ENCODE data around the gene TRMO. TPM values are rescaled to one million over a fixed set of nuclear protein-coding genes. Genes with fewer than 3 reads are reported as not detected.

TRMO gene
- total and polyA plus RNA-seq, 2 of the 8 experiments (the other 6 are each of a cell fraction or from before 2014, with no cell fraction given), result 4.6 to 5.6 TPM

DNA sequence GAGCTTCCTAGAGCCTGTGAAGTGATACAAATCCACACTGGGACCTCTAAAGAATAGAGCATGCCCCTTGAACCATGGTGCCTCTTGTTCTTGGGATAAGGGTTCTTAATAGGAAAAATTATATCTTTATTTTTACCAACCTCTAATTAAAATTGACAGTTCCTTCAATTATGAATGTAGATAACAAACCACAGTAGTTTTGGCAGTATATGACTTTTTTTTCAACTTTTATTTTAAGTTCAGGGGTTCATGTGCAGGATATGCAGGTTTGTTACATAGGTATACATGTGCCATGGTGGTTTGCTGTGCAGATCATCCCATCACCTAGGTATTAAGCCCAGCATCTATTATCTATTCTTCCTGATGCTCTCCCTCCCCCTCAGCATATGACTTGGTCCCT, 14.7 kb upstream of the TRMO start:
- FAIRE-seq (no peak), DNase-seq (ENCODE audit: low read depth in 1 of 2, low spot score in 2 of 2) (no peak)
- no peak overlapping the region for H3K4me2 ChIP-seq (ENCODE audit: insufficient read depth in 1 of 2, low read depth in 2 of 2, low read length in 2 of 2)
- no peak overlapping the region for H3K14ac ChIP-seq (ENCODE audit: insufficient read length)
- H3K9ac ChIP-seq (replicated peaks in 1 of 4; ENCODE audit: extremely low read depth in 1 of 4, low read depth in 3 of 4, low read length in 3 of 4), result no peak overlapping the region
- H4K91ac ChIP-seq (replicated peaks; ENCODE audit: insufficient read length, low read length), result no peak overlapping the region
- no peak overlapping the region for H2BK5ac ChIP-seq (ENCODE audit: low read depth, low read length)
- H3K4me3 ChIP-seq (ENCODE audit: extremely low read depth in 1 of 4, insufficient read depth in 2 of 4, low read depth in 3 of 4, low read length in 4 of 4), result no peak overlapping the region
- no peak overlapping the region for H3K27ac ChIP-seq (ENCODE audit: low read depth, low read length)
- no peak overlapping the region for H2AFZ ChIP-seq (ENCODE audit: low read length)
- H4K5ac ChIP-seq (ENCODE audit: insufficient read length, low read depth, low read length), result no peak overlapping the region
- no peak overlapping the region for H3K23ac ChIP-seq (ENCODE audit: insufficient read length)
- TF ChIP-seq BACH1 (IDR thresholded peaks at IDR 0.05; ENCODE audit: low read length), result no peak
- no peak for TF ChIP-seq CEBPB (IDR thresholded peaks at IDR 0.05; ENCODE audit: low read depth, low read length)
- TF ChIP-seq EGR1 (IDR thresholded peaks at IDR 0.05; ENCODE audit: borderline replicate concordance, low read depth, low read length), result no peak
- TF ChIP-seq EZH2 (IDR thresholded peaks at IDR 0.05; ENCODE audit: low read depth, low read length, severe bottlenecking), result no peak
- TF ChIP-seq, protein P1, sequence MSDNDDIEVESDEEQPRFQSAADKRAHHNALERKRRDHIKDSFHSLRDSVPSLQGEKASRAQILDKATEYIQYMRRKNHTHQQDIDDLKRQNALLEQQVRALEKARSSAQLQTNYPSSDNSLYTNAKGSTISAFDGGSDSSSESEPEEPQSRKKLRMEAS (IDR thresholded peaks at IDR 0.05), result no peak
- POLR2A ChIA-PET (ENCODE audit: partially characterized antibody), result no interaction called here
- H3K56ac ChIP-seq (replicated peaks; ENCODE audit: insufficient read length, low read depth, low read length), result no peak overlapping the region
- H2BK12ac ChIP-seq (ENCODE audit: low read depth, low read length), result no peak overlapping the region
- H3K36me3 ChIP-seq (ENCODE audit: control insufficient read depth in 2 of 4, insufficient read depth in 4 of 4, low read length in 3 of 4), result no peaks in the 10 kb centered on the region
- no peaks in the 10 kb centered on the region for H3K79me2 ChIP-seq (ENCODE audit: control insufficient read depth in 1 of 2, insufficient read depth in 2 of 2, low read length in 2 of 2)
- no peaks in the 10 kb centered on the region; a peak in 1 of 7 replicates for H3K4me1 ChIP-seq (replicated peaks in 1 of 4; ENCODE audit: control insufficient read depth in 3 of 4, insufficient read depth in 4 of 4, low read length in 3 of 4)
- no peaks in the 10 kb centered on the region for H4K20me1 ChIP-seq (replicated peaks in 1 of 2; ENCODE audit: control insufficient read depth in 1 of 2, insufficient read depth in 2 of 2, low read length in 2 of 2)
- no peak overlapping the region for H3K4ac ChIP-seq (replicated peaks; ENCODE audit: insufficient read length, low read depth, low read length)
- no peak overlapping the region for H2AK5ac ChIP-seq (ENCODE audit: low read depth, low read length)
- no peak overlapping the region for H2BK15ac ChIP-seq (ENCODE audit: low read length)
- no peaks in the 10 kb centered on the region for H3K9me3 ChIP-seq (ENCODE audit: insufficient read depth in 2 of 2, low read depth in 1 of 2, low read length in 1 of 2)
- H3K18ac ChIP-seq (ENCODE audit: extremely low read depth, low read length), result no peak overlapping the region
- no peaks in the 10 kb centered on the region for H3K23me2 ChIP-seq (ENCODE audit: low read depth, low read length)
- no peak overlapping the region for H4K8ac ChIP-seq (ENCODE audit: extremely low read depth, insufficient read depth, low read length)
- CTCF ChIA-PET (ENCODE audit: partially characterized antibody), result interaction anchor here (0.7 to 1.7 kb wide), 3 partner anchors 13 to 403 kb away, joined by 3 to 8 read pairs (median 3); no protein-coding TSS in a partner anchor
- no peaks in the 10 kb centered on the region for H3K79me1 ChIP-seq (ENCODE audit: low read depth, low read length)
- peaks cover 0 to 15% (median 2%) of the 10 kb centered on the region in 4 experiments; a peak in 4 of 7 replicates for H3K27me3 ChIP-seq (replicated peaks in 1 of 4; ENCODE audit: control insufficient read depth in 3 of 4, extremely low read depth in 1 of 4, insufficient read depth in 3 of 4, low read length in 3 of 4)
- no peak overlapping the region for H2BK120ac ChIP-seq (replicated peaks; ENCODE audit: low read depth, low read length)
- no peak overlapping the region for H2BK20ac ChIP-seq (ENCODE audit: low read length)

Data from H1 (cell line).